GM23248 (cell line): ENCODE data around the gene MTMR11.

Source experiments
- EZH2 ChIP-seq: fragments of 200-600 bp; sonication (generic); IDR thresholded peaks from 2 replicates; pipeline ENCODE4 v1.6.1; 2018; ENCODE audit warnings: antibody characterized with exemption, mild to moderate bottlenecking; ENCODE audit not compliant: insufficient read depth, poor library complexity, severe bottlenecking
- EZH2phosphoT487 ChIP-seq: fragments of 200-600 bp; sonication (generic); IDR thresholded peaks from 2 replicates; pipeline ENCODE4 v1.6.1; 2018; ENCODE audit warnings: antibody characterized with exemption, moderate library complexity, mild to moderate bottlenecking, low read depth; ENCODE audit not compliant: insufficient read depth

DNA sequence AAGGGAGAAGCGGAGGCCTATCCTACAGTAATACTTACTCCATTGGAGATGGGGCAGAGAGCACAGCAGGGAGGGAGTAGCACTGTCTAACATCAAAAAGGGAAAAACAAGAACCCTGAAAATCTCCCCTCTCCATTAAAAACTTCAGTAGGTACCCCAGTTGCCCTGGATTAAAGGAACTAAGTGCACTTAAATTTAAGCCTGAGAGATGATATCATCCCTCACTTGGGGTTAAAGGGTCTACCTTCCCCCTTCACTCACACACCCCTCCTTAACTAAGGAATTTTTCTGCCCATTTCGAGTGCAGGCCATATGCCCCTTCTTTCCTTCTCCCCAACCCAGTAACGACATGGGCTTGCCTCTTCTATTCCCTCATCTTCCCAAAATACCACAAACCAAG, 3.7 kb upstream of the MTMR11 start:
- TF ChIP-seq EZH2 (no peak), EZH2phosphoT487 (no peak)
